H1 (cell line): ENCODE measurements around the gene HMGN1. TPM values are rescaled to one million over a fixed set of nuclear protein-coding genes. Genes with fewer than 3 reads are reported as not detected.

Source experiments
- BCL11A ChIP-seq, 2 experiments: IDR thresholded peaks; one replicate each; pipeline ENCODE4 v1.6.1; 2011; ENCODE audit warnings: low read depth in 2 of 2, low read length in 2 of 2, mild to moderate bottlenecking in 2 of 2
- BRCA1 ChIP-seq: IDR thresholded peaks from 2 replicates; pipeline ENCODE4 v1.6.1; 2012; ENCODE audit warnings: low read depth, low read length, improper control_type of control experiment
- EP300 ChIP-seq, 2 experiments: IDR thresholded peaks; 1 replicate in 1 of 2; 2 replicates in 1 of 2; pipeline ENCODE4 v1.6.1; 2011 to 2012; ENCODE audit warnings: low read depth in 2 of 2, low read length in 2 of 2, mild to moderate bottlenecking in 2 of 2, borderline replicate concordance in 1 of 2, inconsistent platforms in 1 of 2, moderate library complexity in 1 of 2
- GABPA ChIP-seq: IDR thresholded peaks from 2 replicates; pipeline ENCODE4 v1.6.1; 2011; ENCODE audit warnings: mild to moderate bottlenecking, low read length, moderate library complexity, borderline replicate concordance; ENCODE audit not compliant: insufficient read depth
- HDAC6 ChIP-seq: IDR thresholded peaks from one replicate; pipeline ENCODE4 v1.7.1; 2012; ENCODE audit warnings: low read depth, mild to moderate bottlenecking, inconsistent platforms, low read length, moderate library complexity
- KDM1A ChIP-seq: fragments of 200-600, 300-600 bp; sonication (generic); IDR thresholded peaks from 2 replicates; pipeline ENCODE4 v1.7.1; 2016; ENCODE audit warnings: mild to moderate bottlenecking, low read length, borderline replicate concordance
- KDM5A ChIP-seq: fragments of 200-600 bp; IDR thresholded peaks from 2 replicates; pipeline ENCODE4 v1.7.1; 2012; ENCODE audit warnings: mild to moderate bottlenecking, low read length, inconsistent platforms, mixed read lengths
- NRF1 ChIP-seq: IDR thresholded peaks from 2 replicates; pipeline ENCODE4 v1.6.1; 2011; ENCODE audit warnings: mild to moderate bottlenecking, low read depth, low read length, improper control_type of control experiment
- polyA plus RNA-seq, 7 experiments: library from polyadenylated mRNA; depleted of rRNA in 3 of 7; stranded (reverse) in 5 of 7; unstranded in 2 of 7; fragments of >200 nt in 5 of 7; fragments of 200-250 nt in 2 of 7; gene quantifications; 1 replicate in 5 of 7; 2 replicates in 1 of 7; 4 replicates in 1 of 7; pipeline versions ENCODE4 v1.2.1 to v1.2.3, GENCODE V29; 2011 to 2013; ENCODE audit warnings: missing spikeins in 2 of 7, mixed read lengths in 2 of 7
- total RNA-seq: library from RNA; stranded (reverse); fragmentation: NEBNext Ultra II Directional; extraction: Animal tissue kit (Norgen Biotek cat#: 25700); gene quantifications from 2 replicates; pipeline ENCODE4 v1.2.1, GENCODE V29; 2021
- TF ChIP-seq, protein P1 (sequence below): IDR thresholded peaks from 2 replicates; pipeline ENCODE4 v1.6.1; 2012; ENCODE audit warnings: inconsistent platforms

Gene HMGN1
- total and polyA plus RNA-seq, 2 of the 8 experiments (the other 6 are each of a cell fraction or from before 2014, with no cell fraction given) = 279 to 505 TPM

DNA sequence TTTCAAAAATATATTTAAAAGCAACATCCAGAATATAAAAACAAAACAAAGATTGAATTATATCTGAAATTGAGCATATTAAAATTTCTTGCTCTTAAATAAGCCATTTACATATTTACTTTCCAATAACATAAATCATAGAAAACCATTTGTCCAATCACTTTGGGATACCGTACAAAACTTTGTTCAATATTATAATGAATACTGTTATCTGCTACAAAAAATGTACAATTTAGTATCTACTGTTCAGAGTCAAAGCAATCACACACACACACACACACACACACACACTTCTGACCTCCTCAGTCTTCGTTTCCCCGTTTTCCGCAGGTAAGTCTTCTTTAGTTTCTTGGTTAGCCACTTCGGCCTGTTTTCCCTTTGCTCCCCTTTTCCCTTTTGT, 4.0 kb downstream of the HMGN1 start (continued):
- TF ChIP-seq BRCA1 (no peak), NRF1 (no peak), HDAC6 (no peak), EP300 (IDR thresholded peaks at IDR 0.05; ENCODE audit: borderline replicate concordance in 1 of 2, low read depth in 2 of 2, low read length in 2 of 2) (no peak), KDM1A (no peak), KDM5A (no peak), BCL11A (IDR thresholded peaks at IDR 0.05; ENCODE audit: low read depth in 2 of 2, low read length in 2 of 2) (no peak), GABPA (no peak)
- TF ChIP-seq, protein P1, sequence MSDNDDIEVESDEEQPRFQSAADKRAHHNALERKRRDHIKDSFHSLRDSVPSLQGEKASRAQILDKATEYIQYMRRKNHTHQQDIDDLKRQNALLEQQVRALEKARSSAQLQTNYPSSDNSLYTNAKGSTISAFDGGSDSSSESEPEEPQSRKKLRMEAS = no peak
